GM03348 (cell line): ENCODE measurements around the gene CFAP61.

Source experiments
- DNase-seq: peaks from one replicate; pipeline ENCODE4 v3.0.0; 2012; ENCODE audit warnings: low spot score

The CFAP61 gene

GRCh38 chr20:20275636-20276035 lies 223.3 kb downstream of the CFAP61 start:
- DNase-seq = no peak

DNA sequence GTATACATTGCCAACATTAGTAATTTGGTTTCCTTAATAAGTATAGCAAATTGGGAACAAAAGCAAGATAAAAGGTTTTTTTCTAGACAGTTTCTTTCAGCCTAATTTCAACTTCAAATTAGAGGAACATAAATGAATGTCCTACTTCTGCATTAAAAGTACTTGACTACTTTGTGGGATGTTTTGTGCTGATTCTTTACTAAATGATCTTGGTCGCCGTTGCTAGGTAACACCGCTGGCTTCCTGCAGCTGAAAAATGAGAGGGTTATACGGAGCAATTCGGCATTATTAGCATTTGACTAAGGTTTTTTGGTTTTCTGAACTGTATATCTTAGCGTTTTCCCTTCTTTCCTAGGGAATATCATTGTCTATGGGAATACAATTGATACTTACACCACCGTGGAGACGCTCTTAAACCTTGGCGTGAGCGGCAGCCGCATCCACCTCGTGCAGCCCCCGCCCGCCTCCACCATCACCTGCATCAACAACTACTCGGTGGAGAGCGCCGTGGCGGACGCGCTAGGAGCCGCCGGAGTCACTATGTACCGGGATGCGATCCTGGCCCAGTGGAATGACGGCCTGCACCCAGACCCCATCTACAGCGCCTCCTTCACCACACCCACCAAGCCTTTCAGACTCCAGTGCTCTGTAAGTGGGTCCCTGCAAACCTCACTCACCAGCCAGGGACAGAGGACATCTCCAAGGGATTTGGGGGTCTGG lies 224.6 kb downstream of the CFAP61 start:
- no peak for DNase-seq

DNA sequence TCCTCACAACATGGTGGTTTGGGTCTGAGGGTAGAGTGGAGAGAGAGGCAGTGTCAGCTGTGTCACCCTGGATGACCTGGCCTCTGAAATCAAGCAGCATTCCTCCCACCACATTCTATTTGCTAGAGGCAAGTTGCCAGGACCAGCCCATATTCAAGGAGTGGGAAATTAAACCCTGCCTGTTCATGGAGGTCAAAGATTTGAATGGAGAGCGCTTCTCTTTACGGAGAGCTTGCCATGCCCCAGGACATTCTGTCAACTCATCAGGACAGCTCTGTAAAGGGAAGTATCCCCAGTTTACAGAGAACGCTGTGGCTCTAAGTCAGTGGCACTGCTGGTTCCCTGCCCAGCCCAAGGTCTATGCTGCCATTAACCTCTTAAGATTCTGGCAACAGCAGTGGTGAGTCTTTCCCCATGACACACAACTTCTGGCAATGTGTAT lies 225.6 kb downstream of the CFAP61 start:
- DNase-seq = no peak

GRCh38 chr20:20286061-20286460 lies 233.7 kb downstream of the CFAP61 start:
- DNase-seq = no peak

GRCh38 chr20:20289331-20289730 lies 237.0 kb downstream of the CFAP61 start:
- DNase-seq = no peak

- DNase-seq = no peak
Measured at GRCh38 chr20:20292472-20292871, 240.1 kb downstream of the CFAP61 start.

GRCh38 chr20:20293141-20293540 lies 240.8 kb downstream of the CFAP61 start:
- DNase-seq = no peak

- DNase-seq = no peak
Measured at GRCh38 chr20:20293691-20294385, 241.5 kb downstream of the CFAP61 start.

DNA sequence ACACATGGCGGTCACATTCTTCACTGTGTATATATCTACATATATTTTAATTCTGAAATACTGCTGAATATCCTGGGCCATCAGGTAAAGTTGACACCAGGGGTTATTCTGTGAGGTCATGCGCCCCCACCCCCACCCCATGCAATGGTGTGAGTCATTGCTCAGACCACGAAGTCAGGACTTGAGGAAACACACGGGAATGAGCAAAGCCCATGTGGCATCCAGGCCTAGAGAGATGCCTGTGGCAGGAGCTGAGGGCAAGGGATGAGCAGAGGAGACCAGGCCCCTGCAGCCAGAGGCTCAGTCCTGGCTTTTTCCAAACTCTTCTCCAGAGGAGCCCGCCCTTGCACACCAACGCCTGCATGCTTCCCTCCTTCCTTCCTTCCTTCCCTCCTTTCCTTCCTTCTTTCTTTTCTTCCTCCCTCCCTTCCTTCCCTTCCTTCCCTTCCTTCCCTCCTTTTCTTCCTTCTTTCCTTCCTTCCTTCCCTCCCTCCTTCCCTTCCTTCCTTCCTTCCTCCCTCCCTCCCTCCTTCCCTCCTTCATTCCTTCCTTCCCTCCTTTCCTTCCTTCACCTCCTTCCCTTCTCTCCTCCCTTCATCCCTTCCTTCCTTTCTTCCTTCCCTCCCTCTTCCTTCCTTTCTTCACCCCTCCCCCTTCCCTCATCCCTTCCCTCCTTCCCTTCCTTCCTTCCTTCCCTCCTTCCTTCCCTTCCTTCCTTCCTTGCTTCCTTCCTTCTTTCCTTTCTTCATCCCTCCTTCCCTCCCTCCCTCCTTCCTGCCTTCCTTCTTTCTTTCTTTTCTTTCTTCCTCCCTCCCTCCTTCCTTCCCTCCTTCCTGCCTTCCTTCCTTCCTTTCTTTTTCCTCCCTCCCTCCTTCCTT lies 243.5 kb downstream of the CFAP61 start:
- no peak for DNase-seq

DNA sequence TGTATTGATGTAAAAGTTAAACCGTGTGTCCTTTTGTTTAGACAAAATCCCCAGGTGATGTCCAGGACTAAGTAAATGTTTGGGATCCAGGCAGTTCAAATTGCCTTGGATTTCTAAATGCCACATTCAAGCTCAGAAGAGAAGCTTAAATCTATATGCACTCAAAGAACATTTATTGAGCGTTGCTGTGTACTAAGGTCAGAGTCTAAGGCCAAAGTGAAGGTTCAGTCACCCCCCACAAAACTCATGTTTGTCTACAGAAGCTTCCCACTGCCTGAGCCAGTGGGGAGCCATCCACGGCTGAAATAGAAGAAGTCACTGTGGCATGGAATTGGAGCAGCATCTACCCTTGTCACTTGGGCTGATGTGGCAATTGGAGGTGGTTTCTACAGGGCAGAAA lies 244.8 kb downstream of the CFAP61 start:
- no peak for DNase-seq

DNA sequence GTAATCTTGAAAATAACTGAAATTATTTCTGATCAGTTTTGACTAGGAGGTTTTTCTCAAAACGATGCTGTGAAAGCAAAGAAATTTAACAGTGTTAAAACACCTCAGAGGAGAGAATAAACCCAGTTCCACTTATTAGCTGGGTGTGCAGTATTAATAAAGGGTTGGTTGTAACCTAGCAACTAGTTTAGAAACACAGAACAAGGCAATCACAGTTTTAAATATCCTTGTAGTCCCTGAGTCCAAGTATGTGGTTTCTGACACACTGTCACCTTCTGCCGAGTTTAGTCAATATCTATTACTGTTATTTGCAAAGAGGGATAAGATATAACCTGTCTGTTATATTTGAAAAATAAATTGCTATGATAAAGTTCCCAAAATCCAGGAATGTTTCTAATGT lies 245.4 kb downstream of the CFAP61 start:
- DNase-seq = no peak

DNA sequence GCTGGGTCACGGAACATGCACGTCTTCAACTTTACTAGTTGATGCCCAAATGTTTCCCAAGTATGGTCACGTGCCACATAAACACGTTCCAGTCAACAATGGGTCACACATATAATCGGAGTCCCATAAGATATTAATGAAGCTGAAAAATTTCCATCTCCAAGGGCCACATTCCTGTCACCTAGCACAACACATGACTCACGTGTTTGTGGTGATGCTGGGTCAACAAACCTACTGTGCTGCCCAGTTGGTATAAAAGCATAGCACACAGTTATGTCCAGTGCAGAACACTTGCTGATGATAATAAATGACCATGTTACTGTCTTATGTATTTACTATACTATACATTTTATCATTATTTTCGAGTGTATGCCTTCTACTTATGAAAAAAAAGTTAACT lies 247.6 kb downstream of the CFAP61 start:
- no peak for DNase-seq

- no peak for DNase-seq
Measured at GRCh38 chr20:20303320-20303719, 251.0 kb downstream of the CFAP61 start.

DNA sequence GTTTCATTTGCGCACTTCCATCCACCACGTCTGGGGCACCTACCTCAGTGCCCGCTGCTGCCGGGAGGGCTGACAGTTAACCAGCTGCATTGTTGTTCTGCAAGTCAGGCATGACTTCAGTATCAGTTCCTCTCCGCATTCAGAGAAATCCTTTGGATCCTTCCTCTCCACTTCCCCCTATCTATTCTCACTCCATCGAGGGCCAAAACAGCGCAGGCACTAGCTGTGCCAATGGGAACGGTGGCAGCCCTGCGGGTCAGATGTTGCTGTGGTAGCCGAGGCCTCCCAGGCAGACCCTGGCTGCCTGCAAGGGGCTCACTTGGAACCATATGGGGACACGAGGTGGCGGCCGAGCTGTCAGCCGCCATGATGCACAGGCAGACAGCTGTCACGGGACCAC lies 251.4 kb downstream of the CFAP61 start:
- DNase-seq = no peak

DNA sequence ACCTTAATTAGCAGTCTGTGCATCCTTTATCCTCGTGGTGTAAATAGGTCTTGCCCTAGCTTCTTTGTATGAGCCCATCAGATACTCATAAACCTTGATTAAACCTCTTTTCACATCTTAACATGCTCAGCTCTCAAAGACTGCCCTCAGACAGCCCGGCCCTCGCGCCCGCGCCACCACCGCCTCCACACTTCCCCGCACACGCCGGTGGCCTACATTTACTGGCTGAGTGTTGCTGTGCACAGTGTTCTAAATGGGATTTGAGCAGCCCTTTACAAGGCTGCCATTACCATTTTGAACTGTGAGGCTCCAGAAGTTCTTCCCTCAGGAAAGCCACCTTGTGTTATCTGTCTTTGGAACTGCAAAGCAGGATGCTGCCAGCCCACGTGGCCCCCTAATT lies 252.6 kb downstream of the CFAP61 start:
- DNase-seq = no peak

DNA sequence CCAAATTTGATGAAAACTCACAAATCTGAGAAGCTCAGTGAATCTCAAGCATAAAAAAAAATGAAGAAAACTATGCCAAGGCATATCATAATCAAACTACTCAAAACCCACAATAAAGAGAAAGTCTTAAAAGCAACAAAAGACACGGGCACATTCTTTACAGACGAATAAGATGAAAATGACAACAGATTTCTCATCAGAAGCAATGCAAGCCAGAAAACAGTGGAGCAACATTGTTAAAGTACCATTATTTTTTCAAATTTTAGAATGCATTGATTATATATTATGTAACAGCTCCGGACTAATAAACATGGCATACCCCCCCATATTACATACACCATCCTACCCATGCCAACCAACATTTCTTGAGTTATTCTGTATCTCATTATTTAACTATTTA lies 260.2 kb downstream of the CFAP61 start:
- no peak for DNase-seq

- DNase-seq = no peak
Measured at GRCh38 chr20:20317195-20317594, 264.9 kb downstream of the CFAP61 start.

DNA sequence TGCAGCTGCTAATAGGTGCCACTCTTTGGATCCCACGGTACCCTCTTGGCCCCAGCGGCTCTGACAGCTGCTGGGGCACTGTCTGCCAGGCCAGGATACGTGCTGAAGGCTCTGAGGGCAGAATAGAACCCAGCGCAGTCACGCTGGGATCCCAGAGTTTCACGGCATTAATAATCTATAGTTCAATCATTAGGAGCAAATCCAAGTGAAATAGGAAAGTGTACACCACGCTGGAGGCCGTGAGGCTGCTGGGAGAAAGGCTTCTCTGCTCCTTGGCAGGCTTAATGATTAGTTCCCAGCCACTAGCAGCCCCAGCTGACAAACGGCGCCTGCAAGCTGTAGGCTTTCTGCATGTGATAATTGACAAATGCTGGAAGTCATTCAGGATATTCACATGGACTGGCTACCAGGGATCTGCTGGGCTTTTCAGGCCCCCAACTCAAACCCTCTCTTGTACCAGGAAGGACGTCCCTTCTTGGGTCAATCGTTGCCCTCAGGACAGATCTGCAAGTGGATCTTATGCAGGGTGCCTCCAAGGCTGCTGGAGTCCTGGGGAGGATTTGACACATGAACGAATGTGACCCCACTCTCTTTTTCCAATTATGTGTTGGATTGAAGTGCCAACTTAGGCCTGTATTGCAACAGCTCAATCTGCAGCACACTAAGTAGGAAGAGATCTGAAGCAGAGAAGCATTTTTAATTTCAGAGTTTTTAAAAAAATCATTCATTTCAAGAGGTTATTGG lies 265.5 kb downstream of the CFAP61 start:
- DNase-seq = no peak

GRCh38 chr20:20318365-20319161 lies 266.2 kb downstream of the CFAP61 start:
- peak; percentile 46 for DNase-seq

DNA sequence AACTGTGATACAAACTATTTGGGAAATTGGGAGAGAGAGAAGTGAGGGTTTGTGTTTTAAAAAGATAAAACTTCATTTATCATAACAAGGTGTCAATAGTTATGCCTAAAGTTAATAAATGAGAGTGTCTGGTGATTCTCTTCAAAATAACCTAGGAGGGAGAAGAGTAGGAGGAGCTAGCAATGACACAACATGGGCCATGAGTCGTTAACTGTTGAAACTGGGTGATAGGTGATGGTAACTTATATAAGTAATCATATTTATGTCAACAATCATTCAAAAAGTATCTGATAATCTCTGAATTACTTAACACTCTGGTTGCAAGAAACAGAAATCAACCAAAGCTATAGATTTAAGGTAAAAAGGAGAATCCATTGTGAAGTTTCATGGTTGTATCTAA lies 268.8 kb downstream of the CFAP61 start:
- no peak for DNase-seq

DNA sequence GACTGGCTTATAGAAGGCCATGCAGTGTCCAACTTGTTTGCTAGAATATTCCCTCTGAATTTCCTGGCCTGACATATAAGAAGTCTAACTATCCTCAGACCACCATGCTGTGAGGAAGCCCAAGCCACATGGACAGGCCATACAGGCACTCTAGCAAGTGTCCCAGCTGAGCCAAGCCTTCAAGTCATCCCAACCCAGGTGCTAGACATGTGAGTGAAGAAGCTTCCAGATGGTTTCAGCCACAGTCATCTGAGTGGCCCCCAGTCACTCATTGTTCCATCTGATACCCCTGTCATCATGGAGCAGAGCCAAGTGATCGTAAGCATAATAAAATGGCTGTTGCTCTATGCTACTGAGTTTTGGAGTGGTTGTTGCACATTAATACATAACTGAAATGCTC lies 269.6 kb downstream of the CFAP61 start:
- DNase-seq = no peak
